Neutrophil (primary cell): ENCODE measurements around the gene DNAH1.

Source experiments
- H3K27ac ChIP-seq: fragments of 200-600 bp; sonication (generic); 2 replicates; pipeline ENCODE4 v1.5.1; 2016; ENCODE audit warnings: mild to moderate bottlenecking, moderate library complexity
- H3K27me3 ChIP-seq: fragments of 200-600 bp; sonication (generic); 2 replicates; pipeline ENCODE4 v1.6.0; 2016; ENCODE audit warnings: mild to moderate bottlenecking
- H3K36me3 ChIP-seq: fragments of 200-600 bp; sonication (generic); 2 replicates; pipeline ENCODE4 v1.5.1; 2017
- H3K4me1 ChIP-seq, 2 experiments: fragments of 200-600 bp in 1 of 2; sonication (generic) in 1 of 2; 1 replicate in 1 of 2; 2 replicates in 1 of 2; pipeline versions ENCODE4 v1.5.1 to v1.6.1; 2013 to 2016; ENCODE audit warnings: low read depth in 1 of 2, low read length in 1 of 2, mild to moderate bottlenecking in 1 of 2, moderate library complexity in 1 of 2; ENCODE audit not compliant: control insufficient read depth in 1 of 2, insufficient read depth in 1 of 2
- H3K4me3 ChIP-seq, 2 experiments: fragments of 200-600 bp in 1 of 2; sonication (generic) in 1 of 2; 1 replicate in 1 of 2; 2 replicates in 1 of 2; pipeline ENCODE4 v1.5.1; 2013 to 2016; ENCODE audit warnings: low read depth in 1 of 2, low read length in 1 of 2, mild to moderate bottlenecking in 1 of 2, moderate library complexity in 1 of 2
- H3K9me3 ChIP-seq: fragments of 200-600 bp; sonication (generic); 2 replicates; pipeline ENCODE4 v1.5.1; 2016
- TF ChIP-seq, protein P1 (sequence below): fragments of 200-600 bp; sonication (generic); IDR thresholded peaks from 2 replicates; pipeline ENCODE4 v1.5.1; 2016; ENCODE audit warnings: antibody characterized with exemption

DNAH1 gene

GRCh38 chr3:52438104-52438376 lies 121.9 kb downstream of the DNAH1 start:
- TF ChIP-seq, protein P1, sequence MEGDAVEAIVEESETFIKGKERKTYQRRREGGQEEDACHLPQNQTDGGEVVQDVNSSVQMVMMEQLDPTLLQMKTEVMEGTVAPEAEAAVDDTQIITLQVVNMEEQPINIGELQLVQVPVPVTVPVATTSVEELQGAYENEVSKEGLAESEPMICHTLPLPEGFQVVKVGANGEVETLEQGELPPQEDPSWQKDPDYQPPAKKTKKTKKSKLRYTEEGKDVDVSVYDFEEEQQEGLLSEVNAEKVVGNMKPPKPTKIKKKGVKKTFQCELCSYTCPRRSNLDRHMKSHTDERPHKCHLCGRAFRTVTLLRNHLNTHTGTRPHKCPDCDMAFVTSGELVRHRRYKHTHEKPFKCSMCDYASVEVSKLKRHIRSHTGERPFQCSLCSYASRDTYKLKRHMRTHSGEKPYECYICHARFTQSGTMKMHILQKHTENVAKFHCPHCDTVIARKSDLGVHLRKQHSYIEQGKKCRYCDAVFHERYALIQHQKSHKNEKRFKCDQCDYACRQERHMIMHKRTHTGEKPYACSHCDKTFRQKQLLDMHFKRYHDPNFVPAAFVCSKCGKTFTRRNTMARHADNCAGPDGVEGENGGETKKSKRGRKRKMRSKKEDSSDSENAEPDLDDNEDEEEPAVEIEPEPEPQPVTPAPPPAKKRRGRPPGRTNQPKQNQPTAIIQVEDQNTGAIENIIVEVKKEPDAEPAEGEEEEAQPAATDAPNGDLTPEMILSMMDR, result no peak
- Histone ChIP-seq H3K27me3 (peaks cover 14% of the 10 kb centered on the region), H3K9me3 (no peaks in the 10 kb centered on the region), H3K27ac (no peak overlapping the region), H3K4me1 (no peaks in the 10 kb centered on the region), H3K36me3 (no peaks in the 10 kb centered on the region), H3K4me3 (no peak overlapping the region)

DNA sequence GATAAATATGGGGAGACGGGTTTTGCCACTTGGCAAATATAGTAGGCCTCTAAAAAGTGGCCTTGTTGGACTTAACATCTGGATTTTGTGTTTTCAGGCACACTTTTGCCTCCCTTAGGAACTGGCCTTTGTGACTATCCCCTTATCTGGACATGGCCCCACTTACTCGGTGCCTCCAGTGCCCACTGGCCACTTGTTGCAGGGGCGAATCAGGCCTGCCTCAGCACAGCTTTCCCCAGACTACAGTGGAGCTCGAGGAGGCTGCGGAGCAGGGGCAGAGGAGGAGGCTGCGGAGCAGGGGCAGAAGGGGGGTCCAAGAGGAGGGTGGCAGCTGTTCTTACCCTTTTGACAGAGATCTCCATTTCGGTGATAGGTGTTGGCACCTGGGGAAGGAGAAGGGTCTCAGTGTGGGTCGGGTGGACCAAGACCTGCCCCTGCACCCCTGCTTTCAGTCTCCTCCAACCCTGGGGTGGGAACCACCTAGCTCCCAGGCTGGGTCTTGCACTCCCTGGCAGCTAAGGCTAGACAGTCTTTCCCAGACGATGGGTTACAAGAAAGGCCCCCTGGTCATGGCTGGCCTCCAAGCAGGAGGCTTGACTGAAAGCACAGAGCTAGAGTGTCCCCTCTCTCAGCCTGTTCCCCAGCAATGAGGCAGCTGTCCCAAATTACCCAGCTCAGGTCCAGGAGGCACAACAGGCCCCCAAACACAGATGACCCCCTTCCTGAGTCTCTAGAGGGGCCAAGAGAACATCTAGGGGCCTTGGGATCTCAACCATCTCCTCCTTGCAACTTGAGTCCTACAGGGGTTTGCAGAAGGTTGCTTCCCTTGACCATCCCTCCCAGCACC lies 122.7 kb downstream of the DNAH1 start:
- Histone ChIP-seq H3K4me3 (no peak overlapping the region), H3K4me1 (no peaks in the 10 kb centered on the region), H3K27me3 (peaks cover 10% of the 10 kb centered on the region), H3K9me3 (no peaks in the 10 kb centered on the region), H3K27ac (no peak overlapping the region), H3K36me3 (no peaks in the 10 kb centered on the region)
- TF ChIP-seq, protein P1, result no peak

DNA sequence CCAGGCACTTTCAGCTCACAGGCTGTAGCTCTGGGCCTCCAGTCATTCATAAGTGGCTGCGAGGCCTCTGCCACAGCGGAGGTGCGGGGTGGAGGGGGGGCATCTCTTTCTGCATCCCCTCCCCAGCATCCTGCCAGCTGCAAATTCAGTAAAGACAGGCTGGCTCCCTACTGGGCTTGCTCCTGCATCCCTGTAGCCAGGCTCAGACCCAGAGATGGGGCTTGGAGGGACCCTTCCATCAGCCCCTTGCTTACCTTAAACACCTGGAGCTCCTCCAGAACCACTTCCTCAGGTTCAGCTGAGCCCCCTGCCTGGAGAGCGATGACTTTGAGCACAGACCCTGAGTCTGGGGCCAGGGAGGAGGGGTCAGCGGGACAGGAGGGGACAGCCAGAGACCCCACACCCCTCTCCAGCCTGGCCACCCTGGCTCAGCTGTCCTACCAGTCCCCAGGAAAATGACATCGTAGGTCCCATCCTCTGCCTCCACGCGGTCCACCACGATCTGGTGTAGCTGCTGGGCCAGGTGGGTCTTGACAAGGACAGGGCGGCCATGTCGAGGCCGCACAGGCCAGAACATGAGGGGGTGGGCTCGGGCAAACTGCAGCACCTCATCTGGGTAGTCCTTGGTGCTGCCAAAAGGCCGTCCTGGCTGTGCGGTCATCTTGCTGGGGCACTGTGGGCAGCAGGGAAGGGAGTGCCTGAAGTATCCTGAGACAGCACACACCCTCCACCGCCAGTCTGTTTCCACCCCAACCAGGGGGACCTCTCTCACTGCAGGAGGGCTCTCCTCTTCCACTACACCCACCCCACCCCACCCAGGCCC lies 123.5 kb downstream of the DNAH1 start:
- TF ChIP-seq, protein P1, result no peak
- Histone ChIP-seq H3K27ac (no peak overlapping the region), H3K27me3 (peaks cover 3% of the 10 kb centered on the region)

DNA sequence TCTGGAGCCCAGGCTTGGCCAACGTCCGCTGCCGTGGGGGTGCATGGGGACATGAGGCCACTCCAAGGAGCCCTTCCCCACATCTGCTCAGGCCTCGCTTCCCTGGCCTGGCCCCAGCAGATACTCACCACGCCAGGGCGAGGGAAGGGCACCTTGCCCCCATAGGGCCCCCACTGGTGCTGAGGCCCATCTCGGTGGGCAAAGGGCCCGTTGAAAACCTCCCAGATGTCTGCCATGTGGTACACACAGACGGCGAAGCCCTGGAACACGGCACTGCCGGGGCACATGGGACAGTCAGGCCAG lies 124.1 kb downstream of the DNAH1 start:
- Histone ChIP-seq H3K36me3 (no peaks in the 10 kb centered on the region), H3K4me3 (no peak overlapping the region), H3K9me3 (no peaks in the 10 kb centered on the region), H3K27me3 (no peaks in the 10 kb centered on the region), H3K27ac (no peak overlapping the region), H3K4me1 (no peaks in the 10 kb centered on the region)
- TF ChIP-seq, protein P1, result no peak

More for the DNA sequence above, 123.5 kb downstream of the DNAH1 start:
- H3K36me3 ChIP-seq, result no peaks in the 10 kb centered on the region
- no peak overlapping the region for H3K4me3 ChIP-seq
- no peaks in the 10 kb centered on the region for H3K4me1 ChIP-seq
- H3K9me3 ChIP-seq, result no peaks in the 10 kb centered on the region

DNA sequence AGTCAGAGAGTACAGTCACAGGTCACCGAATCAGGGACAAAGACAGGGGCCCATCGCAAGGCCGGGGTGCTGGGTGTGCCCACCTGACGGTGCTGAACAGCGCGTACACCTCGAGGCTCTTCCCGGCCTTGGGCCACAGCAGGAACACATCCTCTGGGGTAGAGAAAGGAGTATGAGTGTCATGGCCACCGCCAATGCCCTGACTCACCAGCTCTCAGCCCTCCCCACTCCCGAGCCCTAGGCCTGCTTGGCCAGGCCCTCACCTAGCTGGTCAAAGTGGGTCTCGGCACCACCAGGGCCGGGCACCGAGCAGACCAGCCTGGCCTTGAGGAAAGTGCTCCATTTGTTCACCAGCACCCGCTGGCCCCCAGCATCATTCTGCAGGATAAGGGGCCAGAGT lies 124.6 kb downstream of the DNAH1 start:
- H3K36me3 ChIP-seq, result no peaks in the 10 kb centered on the region
- TF ChIP-seq, protein P1, result no peak
- no peaks in the 10 kb centered on the region for H3K9me3 ChIP-seq
- no peak overlapping the region for H3K27ac ChIP-seq
- H3K4me1 ChIP-seq, result no peaks in the 10 kb centered on the region
- no peak overlapping the region for H3K4me3 ChIP-seq
- H3K27me3 ChIP-seq, result no peaks in the 10 kb centered on the region
